Measurements from ENCODE around the gene HNRNPF. TPM values are rescaled to one million over a fixed set of nuclear protein-coding genes. Genes with fewer than 3 reads are reported as not detected.

The HNRNPF gene
- 100 to 1,000 TPM; 109 to 151 (median 135) TPM for total RNA-seq

GRCh38 chr10:43408710-43409384 lies at the start of gene HNRNPF:
TSS of gene HNRNPF (minus strand) at chr10:43409186. CDS start at chr10:43387884, 21,302 bp downstream.
- TF ChIP-seq CTCF (IDR thresholded peaks at IDR 0.05; ENCODE audit: low read depth), result no peak

GRCh38 chr10:43458227-43458626 lies 49.2 kb upstream of the HNRNPF start:
- TF ChIP-seq CTCF (IDR thresholded peaks at IDR 0.05; ENCODE audit: low read depth), result no peak

- no peak for TF ChIP-seq CTCF (IDR thresholded peaks at IDR 0.05; ENCODE audit: low read depth)
Measured at GRCh38 chr10:43453266-43453831, 44.4 kb upstream of the HNRNPF start.

- no peak for TF ChIP-seq CTCF (IDR thresholded peaks at IDR 0.05; ENCODE audit: low read depth)
Measured at GRCh38 chr10:43452356-43452914, 43.4 kb upstream of the HNRNPF start.

- no peak for TF ChIP-seq CTCF (IDR thresholded peaks at IDR 0.05; ENCODE audit: low read depth)
Measured at GRCh38 chr10:43448742-43449141, 39.8 kb upstream of the HNRNPF start.

- TF ChIP-seq CTCF (IDR thresholded peaks at IDR 0.05; ENCODE audit: low read depth), result no peak
Measured at GRCh38 chr10:43444897-43445466, 36.0 kb upstream of the HNRNPF start.

- no peak for TF ChIP-seq CTCF (IDR thresholded peaks at IDR 0.05; ENCODE audit: low read depth)
Measured at GRCh38 chr10:43444323-43444722, 35.3 kb upstream of the HNRNPF start.

Data from subcutaneous adipose tissue (tissue), 4 donors.